Left ventricle myocardium inferior (tissue), 1 donor: Measurements from ENCODE around the gene GABRR2. TPM values are rescaled to one million over a fixed set of nuclear protein-coding genes. Genes with fewer than 3 reads are reported as not detected.

Experiments
- DNase-seq: peaks from one replicate; pipeline ENCODE4 v3.0.0-alpha.2; 2020
- H3K27ac ChIP-seq: fragments of 200-600 bp; replicated peaks from 2 replicates; pipeline ENCODE4 v1.8.0; 2021
- H3K27me3 ChIP-seq: fragments of 200-600 bp; 2 replicates; pipeline ENCODE4 v1.8.0; 2021; ENCODE audit warnings: low read depth
- H3K36me3 ChIP-seq: fragments of 200-600 bp; 2 replicates; pipeline ENCODE4 v1.8.0; 2021
- H3K4me1 ChIP-seq: fragments of 200-600 bp; 2 replicates; pipeline ENCODE4 v1.8.0; 2021
- H3K4me3 ChIP-seq: fragments of 200-600 bp; 2 replicates; pipeline ENCODE4 v1.8.0; 2021; ENCODE audit warnings: mild to moderate bottlenecking, moderate library complexity
- H3K9me3 ChIP-seq: fragments of 200-600 bp; replicated peaks from 2 replicates; pipeline ENCODE4 v1.8.0; 2021
- CTCF ChIP-seq: fragments of 200-600 bp; IDR thresholded peaks from 2 replicates; pipeline ENCODE4 v1.8.0; 2021; ENCODE audit warnings: antibody characterized with exemption, mild to moderate bottlenecking, borderline replicate concordance
- intact Hi-C: fragments of 100-400 bp; cut with micrococcal nuclease; formaldehyde crosslinking; loops from one replicate; pipeline ENCODE4 v1.11.0; 2022
- total RNA-seq: library from RNA; stranded (reverse); fragmentation: NEBNext Ultra II Directional; extraction: Animal tissue kit (Norgen Biotek cat#: 25700); gene quantifications from one replicate; pipeline ENCODE4 v1.2.1, GENCODE V29; 2021
- donor health status: DM: no; HTN: yes; CAD: no; lungs with severe emphysema.

GABRR2 gene
- total RNA-seq, 1 donor from 2014 or later: 0.69 TPM

GRCh38 chr6:89222712-89223039 is 92.4 kb downstream of the GABRR2 start:
- intact Hi-C loops: no loop called here
- Histone ChIP-seq H3K36me3 (no peaks in the 10 kb centered on the region), H3K4me3 (no peak overlapping the region), H3K27ac (no peak overlapping the region), H3K9me3 (peaks cover 8% of the 10 kb centered on the region), H3K4me1 (no peaks in the 10 kb centered on the region), H3K27me3 (no peaks in the 10 kb centered on the region)
- TF ChIP-seq CTCF: no peak
- DNase-seq: no peak

- Histone ChIP-seq H3K4me3 (no peak overlapping the region), H3K27me3 (no peaks in the 10 kb centered on the region), H3K9me3 (peaks cover 8% of the 10 kb centered on the region), H3K27ac (no peak overlapping the region), H3K36me3 (no peaks in the 10 kb centered on the region), H3K4me1 (no peaks in the 10 kb centered on the region)
- no peak for TF ChIP-seq CTCF
- DNase-seq: no peak
- intact Hi-C loops: no loop called here
These were observed 93.0 kb downstream of the GABRR2 start for GRCh38 chr6:89221971-89222711.

- TF ChIP-seq CTCF: no peak
- peaks cover 8% of the 10 kb centered on the region for H3K9me3 ChIP-seq
- intact Hi-C loops: no loop called here
- DNase-seq: no peak
- H3K4me1 ChIP-seq: no peaks in the 10 kb centered on the region
- no peak overlapping the region for H3K4me3 ChIP-seq
- H3K27ac ChIP-seq: no peak overlapping the region
- no peaks in the 10 kb centered on the region for H3K27me3 ChIP-seq
- no peaks in the 10 kb centered on the region for H3K36me3 ChIP-seq
These were observed 94.0 kb downstream of the GABRR2 start for GRCh38 chr6:89221129-89221528.

- intact Hi-C loops: no loop called here
- Histone ChIP-seq H3K36me3 (no peaks in the 10 kb centered on the region), H3K9me3 (no peaks in the 10 kb centered on the region), H3K27me3 (no peaks in the 10 kb centered on the region), H3K27ac (no peak within 1 kb of the TSS), H3K4me1 (no peaks in the 10 kb centered on the region), H3K4me3 (no peak within 1 kb of the TSS)
- DNase-seq: no peak
- no peak for TF ChIP-seq CTCF
These were observed 97.7 kb downstream of the GABRR2 start, which contains the start of gene GABRR1 for GRCh38 chr6:89217299-89217910. GABRR1 (minus strand) TSS chr6:89217358; CDS start chr6:89217322, 36 bp downstream.

GRCh38 chr6:89216411-89216810 is 98.7 kb downstream of the GABRR2 start:
- H3K4me1 ChIP-seq: no peaks in the 10 kb centered on the region
- intact Hi-C loops: no loop called here
- no peaks in the 10 kb centered on the region for H3K27me3 ChIP-seq
- no peak for DNase-seq
- no peak for TF ChIP-seq CTCF
- H3K27ac ChIP-seq: no peak overlapping the region
- no peak overlapping the region for H3K4me3 ChIP-seq
- H3K36me3 ChIP-seq: no peaks in the 10 kb centered on the region
- no peaks in the 10 kb centered on the region for H3K9me3 ChIP-seq
